ENCODE data around the gene PCNX3. TPM values are rescaled to one million over a fixed set of nuclear protein-coding genes. Genes with fewer than 3 reads are reported as not detected.

PCNX3 gene
- polyA plus RNA-seq, 1 donor from 2014 or later, result 7.8 TPM

- Histone ChIP-seq H3K9ac (ENCODE audit: low read length) (peak within 1 kb of the TSS; percentile 98), H3K36me3 (ENCODE audit: insufficient read depth, low read length) (no peaks in the 10 kb centered on the region), H2AFZ (ENCODE audit: low read depth, low read length) (peak within 1 kb of the TSS; percentile 83), H4K20me1 (ENCODE audit: insufficient read depth) (no peaks in the 10 kb centered on the region), H3K4me2 (ENCODE audit: low read length) (peak within 1 kb of the TSS; percentile 91), H3F3A (ENCODE audit: insufficient read depth, low read length, poor library complexity, severe bottlenecking) (peaks cover 4% of the 10 kb centered on the region), H3K9me3 (ENCODE audit: low read length) (no peaks in the 10 kb centered on the region), H3K4me3 (ENCODE audit: low read length) (peak within 1 kb of the TSS; percentile 96), H3K9me2 (ENCODE audit: insufficient read depth, low read length) (no peaks in the 10 kb centered on the region), H3K27me3 (ENCODE audit: insufficient read depth, low read depth, low read length) (no peaks in the 10 kb centered on the region), H3K79me2 (replicated peaks; ENCODE audit: insufficient read depth, low read length) (peaks cover 10% of the 10 kb centered on the region), H3K27ac (ENCODE audit: low read length) (peak within 1 kb of the TSS; percentile 95)
- TF ChIP-seq TAF1 (IDR thresholded peaks at IDR 0.05; ENCODE audit: low read depth) (peak; percentile 37), SMC3 (conservative IDR thresholded peaks at IDR 0.05; ENCODE audit: poor library complexity) (no peak), CTCF (IDR thresholded peaks at IDR 0.05; ENCODE audit: poor library complexity, severe bottlenecking) (no peak), EP300 (conservative IDR thresholded peaks at IDR 0.05; ENCODE audit: poor library complexity, severe bottlenecking) (peak; percentile 41), MXI1 (conservative IDR thresholded peaks at IDR 0.05; ENCODE audit: poor library complexity, severe bottlenecking) (peak; percentile 84), RAD21 (conservative IDR thresholded peaks at IDR 0.05) (no peak), POLR2AphosphoS5 (IDR thresholded peaks at IDR 0.05) (peak; percentile 87), REST (IDR thresholded peaks at IDR 0.05; ENCODE audit: borderline replicate concordance) (no peak), EZH2 (IDR thresholded peaks at IDR 0.05; ENCODE audit: borderline replicate concordance, insufficient read depth, low read length, poor library complexity, severe bottlenecking) (no peak)
Observed at GRCh38 chr11:65662799-65663638, 47.4 kb downstream of the PCNX3 start, which contains the start of gene RELA. Gene RELA, minus strand, starts transcription at chr11:65662916. Its CDS starts 84 bp downstream, at chr11:65662832.

GRCh38 chr11:65663639-65664200 is 48.1 kb downstream of the PCNX3 start:
- Histone ChIP-seq H3K36me3 (ENCODE audit: insufficient read depth, low read length) (no peaks in the 10 kb centered on the region), H3K79me2 (replicated peaks; ENCODE audit: insufficient read depth, low read length) (peaks cover 10% of the 10 kb centered on the region), H3K4me3 (ENCODE audit: low read length) (peak overlapping the region; percentile 96), H2AFZ (ENCODE audit: low read depth, low read length) (peak overlapping the region; percentile 83), H3K27me3 (ENCODE audit: insufficient read depth, low read depth, low read length) (no peaks in the 10 kb centered on the region), H3K9me2 (ENCODE audit: insufficient read depth, low read length) (no peaks in the 10 kb centered on the region), H3K4me2 (ENCODE audit: low read length) (peak overlapping the region; percentile 71), H4K20me1 (ENCODE audit: insufficient read depth) (no peaks in the 10 kb centered on the region), H3F3A (ENCODE audit: insufficient read depth, low read length, poor library complexity, severe bottlenecking) (peaks cover 4% of the 10 kb centered on the region), H3K9ac (ENCODE audit: low read length) (peak overlapping the region; percentile 98), H3K27ac (ENCODE audit: low read length) (peak overlapping the region; percentile 95), H3K9me3 (ENCODE audit: low read length) (no peaks in the 10 kb centered on the region)
- TF ChIP-seq CTCF (IDR thresholded peaks at IDR 0.05; ENCODE audit: poor library complexity, severe bottlenecking) (no peak), POLR2AphosphoS5 (IDR thresholded peaks at IDR 0.05) (peak; percentile 17), SMC3 (conservative IDR thresholded peaks at IDR 0.05; ENCODE audit: poor library complexity) (no peak), RAD21 (conservative IDR thresholded peaks at IDR 0.05) (no peak)
